ENCODE data around the gene HNRNPA1.

DNA sequence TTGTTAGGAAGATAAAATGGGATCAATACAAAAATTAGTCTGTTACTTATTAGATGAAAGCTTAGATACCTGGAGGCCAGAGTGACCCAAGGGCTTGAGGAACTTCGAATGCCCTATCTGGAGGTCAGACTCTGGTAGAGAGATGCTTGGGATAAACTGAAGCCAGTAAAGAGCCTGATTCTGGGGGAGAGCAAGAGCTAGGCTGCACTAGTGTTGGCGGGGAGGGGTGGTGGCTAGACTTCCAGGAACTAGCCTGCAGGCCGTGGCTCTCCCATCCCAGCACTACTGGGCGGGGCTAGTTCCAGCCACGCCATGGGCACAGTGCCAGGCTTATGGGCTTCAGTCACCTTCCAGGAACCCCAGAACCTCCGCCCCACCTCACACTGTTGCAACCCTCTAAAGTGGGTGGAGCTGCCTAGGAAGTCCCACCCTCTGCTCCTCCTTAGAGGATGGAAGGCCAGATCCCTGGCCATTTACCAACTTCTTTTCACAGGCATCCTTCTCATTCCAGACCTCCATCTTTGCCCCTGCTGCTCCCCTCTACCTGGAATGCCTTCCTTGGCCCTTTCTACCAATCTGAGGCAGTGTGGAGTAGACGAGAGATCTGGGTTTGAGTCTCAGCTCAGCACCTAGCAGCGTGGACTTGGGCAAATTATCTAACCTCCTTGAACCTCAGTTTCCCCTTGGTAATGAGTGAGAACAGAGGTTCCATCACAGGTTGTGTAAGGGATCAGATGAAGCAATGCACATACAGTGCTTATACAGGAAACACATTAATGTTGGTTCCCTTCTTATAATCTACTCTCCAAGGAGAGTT is 26.6 kb downstream of the HNRNPA1 start:
- TF ChIP-seq TAF1 (IDR thresholded peaks at IDR 0.05; ENCODE audit: low read depth) (no peak), EZH2 (IDR thresholded peaks at IDR 0.05; ENCODE audit: borderline replicate concordance, insufficient read depth, low read length, poor library complexity, severe bottlenecking) (no peak), POLR2AphosphoS5 (IDR thresholded peaks at IDR 0.05) (no peak), EP300 (conservative IDR thresholded peaks at IDR 0.05; ENCODE audit: poor library complexity, severe bottlenecking) (no peak), SMC3 (conservative IDR thresholded peaks at IDR 0.05; ENCODE audit: poor library complexity) (no peak)
- TF ChIP-seq, protein P1, sequence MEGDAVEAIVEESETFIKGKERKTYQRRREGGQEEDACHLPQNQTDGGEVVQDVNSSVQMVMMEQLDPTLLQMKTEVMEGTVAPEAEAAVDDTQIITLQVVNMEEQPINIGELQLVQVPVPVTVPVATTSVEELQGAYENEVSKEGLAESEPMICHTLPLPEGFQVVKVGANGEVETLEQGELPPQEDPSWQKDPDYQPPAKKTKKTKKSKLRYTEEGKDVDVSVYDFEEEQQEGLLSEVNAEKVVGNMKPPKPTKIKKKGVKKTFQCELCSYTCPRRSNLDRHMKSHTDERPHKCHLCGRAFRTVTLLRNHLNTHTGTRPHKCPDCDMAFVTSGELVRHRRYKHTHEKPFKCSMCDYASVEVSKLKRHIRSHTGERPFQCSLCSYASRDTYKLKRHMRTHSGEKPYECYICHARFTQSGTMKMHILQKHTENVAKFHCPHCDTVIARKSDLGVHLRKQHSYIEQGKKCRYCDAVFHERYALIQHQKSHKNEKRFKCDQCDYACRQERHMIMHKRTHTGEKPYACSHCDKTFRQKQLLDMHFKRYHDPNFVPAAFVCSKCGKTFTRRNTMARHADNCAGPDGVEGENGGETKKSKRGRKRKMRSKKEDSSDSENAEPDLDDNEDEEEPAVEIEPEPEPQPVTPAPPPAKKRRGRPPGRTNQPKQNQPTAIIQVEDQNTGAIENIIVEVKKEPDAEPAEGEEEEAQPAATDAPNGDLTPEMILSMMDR (IDR thresholded peaks at IDR 0.05; ENCODE audit: poor library complexity, severe bottlenecking) = no peak
